Inflammatory macrophage treated with lipopolysaccharide for 1 hour (primary cell): ENCODE data around the gene KCNMA1.

Experiments used
- DNase-seq, 2 donors: peaks; one replicate each; pipeline ENCODE4 v3.0.0-alpha.2; 2020 to 2022

Gene KCNMA1

GRCh38 chr10:77553966-77554365, 83.6 kb downstream of the KCNMA1 start:
- DNase-seq = peak in 1 of 2 donors; percentile 30

GRCh38 chr10:77553311-77553710, 84.3 kb downstream of the KCNMA1 start:
- DNase-seq = no peak

DNA sequence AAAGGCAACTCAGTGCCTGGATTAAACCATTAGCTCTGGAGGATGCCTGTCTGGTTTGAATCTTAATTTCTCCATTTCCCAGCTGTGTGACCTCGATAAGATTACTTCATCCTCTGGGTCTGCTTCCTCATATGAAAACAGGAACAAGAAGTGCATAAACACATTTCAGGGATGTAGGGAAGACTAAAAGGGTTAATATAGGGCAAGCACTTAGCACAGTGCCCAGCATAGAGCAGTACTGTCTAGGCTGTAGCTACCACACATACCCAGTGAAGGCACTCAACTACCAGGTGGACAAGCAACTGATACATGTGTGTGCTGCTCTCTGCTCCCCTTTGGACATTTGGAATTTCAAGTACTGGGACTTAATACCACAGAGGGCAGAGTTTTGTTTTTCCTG, 85.4 kb downstream of the KCNMA1 start:
- DNase-seq = peak; percentile 53 to 81

DNA sequence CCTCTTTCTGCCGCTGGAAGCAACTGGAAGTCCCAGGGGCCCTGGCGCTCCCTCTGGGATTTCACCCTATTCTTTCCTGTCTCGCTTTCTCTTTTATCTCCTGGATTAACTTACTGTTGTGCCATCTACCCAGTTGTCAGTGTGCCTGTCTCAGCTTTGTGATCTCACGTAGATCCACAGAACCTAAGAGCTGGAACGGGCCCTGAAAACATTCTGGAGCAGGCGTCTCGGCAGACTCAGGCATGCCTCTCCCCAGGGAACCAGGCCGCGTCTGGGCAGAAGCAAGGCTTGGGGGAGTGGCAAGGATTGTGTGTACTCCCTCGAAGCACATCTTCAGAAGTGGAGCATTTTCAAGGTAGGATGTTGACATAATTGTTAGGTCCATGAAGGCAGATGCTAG, 87.2 kb downstream of the KCNMA1 start:
- no peak for DNase-seq

GRCh38 chr10:77548671-77549070, 88.9 kb downstream of the KCNMA1 start:
- no peak for DNase-seq

DNA sequence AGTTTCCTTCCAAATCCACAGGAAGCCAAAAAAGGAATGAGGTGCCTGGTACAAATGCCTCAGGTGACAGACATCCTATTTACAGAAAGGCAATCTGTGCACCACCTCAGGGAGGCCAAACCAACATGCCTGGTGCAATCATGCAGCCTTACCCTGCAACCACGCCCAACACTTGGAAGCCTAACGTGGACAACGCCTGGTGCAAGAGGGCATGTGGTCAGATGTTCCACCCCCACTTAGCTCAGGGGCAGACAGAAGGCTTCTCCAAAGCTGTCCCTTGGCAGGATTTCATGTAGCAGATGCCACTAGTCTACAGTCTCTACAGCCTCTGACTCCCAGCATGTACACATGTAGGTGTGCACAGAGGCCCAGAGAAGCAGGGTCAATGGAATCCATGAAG, 89.5 kb downstream of the KCNMA1 start:
- peak in 1 of 2 donors; percentile 65 for DNase-seq

DNA sequence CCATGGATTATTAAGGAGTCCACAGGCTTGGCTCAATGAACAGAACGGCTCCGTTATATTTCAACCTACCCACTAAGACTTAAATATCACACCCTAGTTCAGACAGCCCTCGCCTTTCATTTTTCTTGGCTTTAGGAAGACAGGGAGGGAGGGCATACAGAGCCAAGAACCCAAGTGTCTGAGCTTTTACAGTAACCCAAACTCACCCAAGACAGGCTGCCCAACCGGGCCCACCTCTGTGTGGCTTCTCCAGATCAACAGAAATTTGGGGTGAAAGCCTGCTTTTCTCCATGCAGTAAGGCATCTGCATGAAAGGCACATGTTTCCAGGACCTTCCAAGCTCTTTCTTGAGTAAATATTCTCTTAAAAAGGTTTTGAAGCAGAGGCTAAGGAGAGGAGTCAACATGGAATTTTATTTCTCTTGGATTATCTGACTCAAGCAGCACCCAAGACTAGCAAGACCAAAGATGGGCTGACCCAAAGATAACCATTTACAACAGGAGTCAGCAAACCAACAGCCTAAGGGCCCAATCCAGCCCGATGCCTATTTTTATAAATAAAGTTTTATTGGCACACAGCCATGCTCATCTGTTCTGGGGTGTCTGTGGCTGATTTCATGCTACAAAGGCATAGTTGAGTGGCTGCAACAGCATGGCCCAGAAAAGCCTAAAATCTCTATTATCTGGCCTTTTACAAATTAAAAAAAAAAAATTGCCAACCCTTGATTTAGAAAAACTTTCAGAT, 90.1 kb downstream of the KCNMA1 start:
- no peak for DNase-seq

- DNase-seq = no peak
These were observed 91.6 kb downstream of the KCNMA1 start for GRCh38 chr10:77546042-77546441.

- no peak for DNase-seq
These were observed 92.0 kb downstream of the KCNMA1 start for GRCh38 chr10:77545585-77545984.

DNA sequence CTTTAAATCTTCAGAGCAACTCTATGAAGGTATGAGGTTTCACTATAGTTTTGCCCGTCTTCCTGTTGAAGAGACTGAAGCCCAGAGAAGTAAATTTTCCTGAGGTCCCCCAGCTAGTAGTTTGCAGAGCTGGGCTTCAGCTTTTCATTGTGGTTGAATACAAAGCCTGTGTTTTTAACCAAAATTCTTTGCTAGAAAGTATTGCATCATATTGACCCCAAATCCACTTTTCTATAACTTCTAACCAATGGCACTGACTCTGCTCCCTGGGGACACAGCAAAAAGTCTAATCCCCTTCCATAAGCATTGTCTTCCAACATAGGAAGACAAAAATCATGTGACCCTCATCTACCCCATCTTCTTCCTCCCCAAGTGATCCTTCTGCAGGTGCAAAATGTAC, 93.0 kb downstream of the KCNMA1 start:
- DNase-seq = no peak

GRCh38 chr10:77542710-77543259, 94.8 kb downstream of the KCNMA1 start:
- peak; percentile 38 to 41 for DNase-seq

DNA sequence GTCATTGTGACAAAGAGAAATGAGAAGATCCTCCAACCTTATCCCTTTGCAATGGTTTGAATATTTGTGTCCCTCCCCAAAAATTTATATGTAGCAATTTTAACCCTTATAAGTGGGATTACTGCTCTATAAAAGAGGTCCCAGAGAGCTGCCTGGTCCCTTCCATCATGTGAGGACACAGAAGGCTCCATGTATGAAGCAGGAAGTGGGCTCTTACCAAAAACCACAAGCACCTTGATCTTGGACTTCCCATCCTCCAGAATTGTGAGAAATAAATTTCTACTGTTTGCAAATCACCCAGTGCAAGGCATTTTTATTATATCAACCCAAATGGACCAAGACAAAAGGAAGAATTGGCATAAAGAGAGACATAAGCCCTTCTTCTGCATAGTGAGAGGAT, 95.7 kb downstream of the KCNMA1 start:
- no peak for DNase-seq

DNA sequence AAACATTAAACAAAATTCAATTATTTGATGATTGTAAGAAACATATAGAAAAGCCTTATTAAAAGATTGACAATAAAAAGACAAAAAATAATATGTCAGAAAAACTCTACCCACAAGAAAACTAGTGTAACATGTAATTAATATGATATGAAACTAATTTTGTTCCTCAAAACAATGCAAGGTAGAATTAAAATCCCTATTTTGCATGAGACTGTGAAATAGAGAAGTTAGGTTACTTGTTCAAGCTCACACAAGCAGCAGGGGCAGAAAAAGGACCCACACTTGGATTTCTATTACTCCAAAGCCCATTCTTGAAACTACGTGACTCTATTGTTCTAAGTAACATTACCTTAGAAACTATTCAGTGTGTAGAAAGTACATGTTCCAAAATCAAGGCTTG, 96.4 kb downstream of the KCNMA1 start:
- peak; percentile 29 to 39 for DNase-seq

DNA sequence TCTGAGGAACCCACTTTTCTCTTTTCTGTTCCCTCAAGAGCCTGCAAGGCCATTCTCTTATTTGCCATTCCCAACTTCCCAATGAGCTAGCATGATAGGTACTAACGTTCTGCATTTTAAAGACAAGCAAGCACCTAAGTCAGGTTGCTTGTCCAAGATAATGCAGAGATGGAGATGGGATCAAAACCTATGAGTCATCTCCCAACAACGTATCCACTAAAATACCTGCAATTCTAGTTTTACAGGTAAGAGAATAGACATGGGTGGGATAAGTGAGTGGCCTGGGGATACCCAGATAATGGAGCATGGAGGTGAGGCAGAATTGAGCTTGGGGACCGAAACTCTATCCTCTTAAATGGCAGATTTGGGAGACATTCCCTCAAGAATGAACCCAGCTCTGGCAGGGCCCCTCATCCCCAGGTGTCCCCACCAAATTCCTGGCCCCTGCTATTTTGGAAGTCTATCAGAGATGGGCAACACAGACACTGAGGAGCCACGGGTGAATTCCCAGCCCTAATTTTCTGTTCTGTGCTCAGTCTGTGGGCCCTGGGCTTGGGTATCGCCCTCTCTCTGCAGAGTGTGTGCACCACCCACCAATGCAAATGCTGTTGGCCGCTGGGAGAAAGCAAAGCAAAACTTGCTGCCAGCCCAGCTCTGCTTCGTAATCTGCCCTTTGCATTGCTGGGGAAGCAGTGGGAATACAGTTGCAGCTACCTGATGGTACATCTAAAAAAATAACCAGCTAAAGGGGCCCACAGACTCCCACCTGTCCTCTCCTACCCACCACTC, 98.3 kb downstream of the KCNMA1 start:
- no peak for DNase-seq

- no peak for DNase-seq
These were observed 99.8 kb downstream of the KCNMA1 start for GRCh38 chr10:77537720-77538373.

GRCh38 chr10:77537071-77537470, 100.5 kb downstream of the KCNMA1 start:
- DNase-seq = no peak

DNA sequence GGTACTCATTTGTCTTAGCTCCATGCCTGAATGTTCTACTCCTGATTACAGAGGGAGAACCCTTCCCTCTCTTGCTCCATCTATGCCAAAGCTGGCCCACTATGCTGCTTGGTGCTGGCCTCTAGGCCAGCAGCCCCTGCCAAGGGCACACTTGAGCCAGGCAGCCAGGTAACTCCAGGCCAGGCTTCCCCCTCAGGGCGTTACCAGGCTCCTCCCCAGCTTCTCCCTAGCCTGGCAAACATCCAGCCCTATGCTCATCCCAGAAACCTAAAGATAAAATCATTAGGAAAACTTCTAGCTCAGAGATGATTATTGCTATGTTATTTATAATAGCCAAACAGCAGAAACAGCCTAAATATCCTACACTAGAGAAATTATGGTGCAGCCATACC, 103.7 kb downstream of the KCNMA1 start:
- DNase-seq = no peak

DNA sequence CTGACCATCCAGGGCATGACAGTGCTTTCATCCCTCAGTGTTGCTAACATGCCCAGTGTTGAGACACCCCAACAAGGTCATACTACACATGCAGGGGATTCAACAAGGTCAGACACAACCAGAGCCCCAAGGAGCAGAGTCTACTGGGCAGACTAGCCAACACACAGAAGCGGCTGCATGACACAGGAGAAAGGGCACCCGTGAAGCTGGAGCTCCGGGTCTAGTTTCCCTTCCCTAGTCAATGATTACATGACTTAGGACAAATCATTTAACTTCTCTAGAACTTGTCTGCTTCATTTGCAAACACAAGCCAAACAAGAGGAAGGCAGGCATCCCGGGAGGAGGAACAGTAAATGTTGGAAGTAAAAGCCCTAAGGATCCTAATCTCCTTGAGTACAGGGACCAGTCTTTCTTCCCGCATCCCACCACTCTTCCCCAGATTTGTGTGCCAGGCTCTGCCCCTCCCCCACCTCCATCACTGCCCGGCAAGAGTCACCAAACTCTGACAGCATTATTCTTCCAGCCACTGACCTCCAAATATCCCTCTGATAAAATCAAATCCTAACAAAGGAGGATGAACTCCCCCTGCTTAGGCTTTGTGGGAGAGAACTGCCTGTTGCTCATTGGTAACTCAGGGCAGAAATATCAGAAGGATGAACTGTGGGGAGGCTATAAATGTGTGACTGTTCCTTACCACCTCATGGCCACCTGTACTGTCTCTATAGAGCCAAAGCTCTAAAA, 104.3 kb downstream of the KCNMA1 start:
- DNase-seq = peak; percentile 15 to 42

- no peak for DNase-seq
These were observed 105.5 kb downstream of the KCNMA1 start for GRCh38 chr10:77532068-77532467.

- DNase-seq = peak; percentile 85 to 95
These were observed 106.1 kb downstream of the KCNMA1 start for GRCh38 chr10:77531441-77532001.

- DNase-seq = no peak
These were observed 107.6 kb downstream of the KCNMA1 start for GRCh38 chr10:77530011-77530410.

DNA sequence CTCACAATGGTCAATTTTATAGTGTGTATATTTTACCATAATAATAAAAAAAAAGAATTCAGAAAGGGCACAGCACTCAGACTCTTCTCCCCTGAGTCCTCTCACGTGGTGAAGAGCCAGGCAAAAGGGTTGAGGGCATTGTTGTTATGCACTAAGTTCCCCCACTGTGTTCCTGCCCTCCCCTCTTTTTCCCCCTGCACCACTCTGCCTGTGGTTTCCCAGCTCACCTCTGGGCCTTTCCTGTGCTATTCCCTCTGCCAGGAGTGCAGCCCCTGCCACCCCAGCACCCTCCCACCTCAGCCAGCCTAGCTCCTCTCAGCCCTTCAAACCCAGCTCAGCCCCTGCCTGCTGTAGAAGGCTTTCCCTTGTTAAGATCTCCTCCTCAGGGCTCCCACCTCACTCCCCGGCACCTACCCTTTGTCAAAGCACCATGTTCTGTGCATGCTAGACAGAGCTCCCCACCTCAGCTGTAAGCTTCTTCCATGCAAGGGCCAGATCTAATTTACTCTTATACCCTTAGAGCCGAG, 108.5 kb downstream of the KCNMA1 start:
- DNase-seq = no peak
